Caco-2 (cell line): ENCODE measurements around the gene KMT2A. TPM values are rescaled to one million over a fixed set of nuclear protein-coding genes. Genes with fewer than 3 reads are reported as not detected.
A peak's percentile ranks its signal among the peaks of the same experiment; 100 is the strongest.

Source experiments
- BruUV-seq: library from RNA; stranded (reverse); fragments of 400-500 nt; replicated peaks from 2 replicates; lab custom pipeline; 2021; lab: Mats Ljungman, UMichigan
- CTCF ChIA-PET: fragments of 300-600 bp; sonication (Branson Sonifier 250); formaldehyde crosslinking; loops from one replicate; lab custom pipeline; 2022; ENCODE audit warnings: antibody characterized with exemption; lab: Charles Lee
- POLR2A ChIA-PET: fragments of 300-600 bp; sonication (Branson Sonifier 250); formaldehyde crosslinking; loops from one replicate; lab custom pipeline; 2022; ENCODE audit warnings: antibody characterized with exemption; lab: Charles Lee
- DNase-seq, 2 experiments: peaks; one replicate each; pipeline versions ENCODE4 v3.0.0 to v3.0.0-alpha.2; 2020 to 2022
- H3K27me3 ChIP-seq: replicated peaks from 2 replicates; pipeline ENCODE4 v1.6.0; 2011; ENCODE audit warnings: low read length; ENCODE audit not compliant: control insufficient read depth, insufficient read depth
- H3K36me3 ChIP-seq: 2 replicates; pipeline ENCODE4 v1.5.1; 2011; ENCODE audit warnings: low read length; ENCODE audit not compliant: control insufficient read depth, insufficient read depth
- H3K4me1 ChIP-seq: fragments of 250-450 bp; sonication (Bioruptor Pico); 2 replicates; pipeline ENCODE4 v1.5.1; 2020; ENCODE audit warnings: mild to moderate bottlenecking
- H3K4me3 ChIP-seq: 2 replicates; pipeline ENCODE4 v1.5.1; 2011; ENCODE audit warnings: low read depth, mild to moderate bottlenecking, control low read depth, low read length
- H3K9me3 ChIP-seq: fragments of 250-450 bp; sonication (Bioruptor Pico); 2 replicates; pipeline ENCODE4 v1.5.1; 2020; ENCODE audit warnings: mild to moderate bottlenecking, moderate library complexity
- H3K27ac Mint-ChIP-seq: one replicate; pipeline ENCODE4 v1.8.0; 2022; ENCODE audit warnings: mixed read lengths; ENCODE audit not compliant: unreplicated experiment
- H3K27me3 Mint-ChIP-seq: one replicate; pipeline ENCODE4 v1.8.0; 2022; ENCODE audit warnings: mixed read lengths; ENCODE audit not compliant: insufficient read depth, unreplicated experiment
- H3K36me3 Mint-ChIP-seq: one replicate; pipeline ENCODE4 v1.8.0; 2022; ENCODE audit warnings: mild to moderate bottlenecking, mixed read lengths; ENCODE audit not compliant: insufficient read depth, unreplicated experiment
- H3K4me1 Mint-ChIP-seq: one replicate; pipeline ENCODE4 v1.8.0; 2022; ENCODE audit warnings: low read depth, mixed read lengths; ENCODE audit not compliant: unreplicated experiment
- H3K4me3 Mint-ChIP-seq: one replicate; pipeline ENCODE4 v1.8.0; 2022; ENCODE audit warnings: mild to moderate bottlenecking, moderate library complexity, mixed read lengths; ENCODE audit not compliant: unreplicated experiment
- H3K9me3 Mint-ChIP-seq: one replicate; pipeline ENCODE4 v1.8.0; 2022; ENCODE audit warnings: mixed read lengths; ENCODE audit not compliant: unreplicated experiment
- intact Hi-C: fragments of 100-400 bp; cut with micrococcal nuclease; formaldehyde crosslinking; loops from one replicate; pipeline ENCODE4 v1.10.0; 2022; ENCODE audit not compliant: unreplicated experiment
- total RNA-seq: library from RNA; stranded (reverse); gene quantifications from 2 replicates; pipeline ENCODE4 v1.2.3, GENCODE V29; 2022
- TF ChIP-seq, protein P1 (sequence below), 2 experiments: fragments of 200-600 bp in 1 of 2; IDR thresholded peaks; 1 replicate in 1 of 2; 2 replicates in 1 of 2; pipeline versions ENCODE4 v1.5.1 to v1.8.0; 2011 to 2022; ENCODE audit warnings: antibody characterized with exemption in 1 of 2, control low read depth in 1 of 2, inconsistent platforms in 1 of 2, low read depth in 1 of 2, low read length in 1 of 2, mild to moderate bottlenecking in 1 of 2, moderate library complexity in 1 of 2; ENCODE audit not compliant: insufficient read depth in 1 of 2, severe bottlenecking in 1 of 2, unreplicated experiment in 1 of 2

KMT2A gene
- total RNA-seq, 1 experiment from 2014 or later: 93.9 TPM

DNA sequence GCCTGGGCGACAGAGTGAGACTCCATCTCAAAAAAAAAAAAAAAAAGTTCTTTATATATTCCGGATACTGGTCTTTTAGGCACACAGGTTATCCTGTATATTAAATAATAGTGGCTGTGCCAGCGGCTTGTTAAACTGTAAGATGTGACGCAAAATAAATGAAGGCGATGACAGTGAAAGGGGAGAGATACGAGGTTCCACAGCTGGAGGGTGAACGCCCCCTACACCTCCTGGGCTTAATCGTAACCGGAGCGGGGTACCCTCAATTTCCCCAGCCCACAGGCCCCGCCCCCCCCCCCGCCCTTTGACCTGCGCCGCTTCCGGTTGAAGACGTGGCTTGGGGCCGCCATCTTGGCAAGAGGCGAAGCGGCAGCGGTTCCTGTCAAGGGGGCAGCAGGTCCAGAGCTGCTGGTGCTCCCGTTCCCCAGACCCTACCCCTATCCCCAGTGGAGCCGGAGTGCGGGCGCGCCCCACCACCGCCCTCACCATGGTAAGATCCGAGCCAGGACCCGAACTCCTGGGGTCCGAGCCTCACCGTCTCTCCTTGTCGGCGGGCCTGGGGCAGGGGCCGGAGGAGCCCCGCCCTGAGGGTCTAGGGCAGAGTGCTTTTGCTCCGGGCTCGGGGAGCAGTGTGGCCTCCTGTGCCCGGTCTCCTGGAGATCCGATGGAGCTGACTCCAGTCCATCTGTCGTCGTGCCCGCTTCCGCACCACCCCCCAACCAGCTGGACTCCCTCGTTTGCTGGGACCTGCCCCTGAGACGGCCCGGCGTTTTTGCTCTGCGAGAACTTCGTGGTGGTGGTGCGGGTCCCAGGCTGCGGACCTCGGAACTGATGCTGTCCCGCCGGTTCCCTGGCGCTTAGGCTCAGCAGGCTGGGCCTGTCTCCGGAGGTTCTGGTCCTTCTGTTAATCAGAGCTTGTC is 136.0 kb downstream of the KMT2A start, which contains the start of gene ARCN1:
Gene ARCN1 (plus strand): TSS at position 349 of the 920 bp plus-strand sequence. CDS start 139 bp downstream, at position 488.
- H3K36me3 Mint-ChIP-seq: peaks cover 39% of the 10 kb centered on the region
- peak within 1 kb of the TSS; percentile 87 for H3K4me3 ChIP-seq
- no peaks in the 10 kb centered on the region for H3K9me3 ChIP-seq
- peaks cover 18% of the 10 kb centered on the region; the same call in 1 of the 2 replicates for H3K4me1 ChIP-seq
- peak within 1 kb of the TSS; percentile 80 for H3K4me3 Mint-ChIP-seq
- H3K4me1 Mint-ChIP-seq: peaks cover 12% of the 10 kb centered on the region
- ChIA-PET CTCF (interaction anchor here (0.6 to 2.5 kb wide), 8 partner anchors 49 to 416 kb away, joined by 3 to 9 read pairs (median 5); no protein-coding TSS in a partner anchor), POLR2A (interaction anchor here (0.5 to 1.1 kb wide), 7 partner anchors 9 to 692 kb away, joined by 3 to 5 read pairs (median 4); no protein-coding TSS in a partner anchor)
- H3K36me3 ChIP-seq: peaks cover under 1% of the 10 kb centered on the region; the same call in 1 of the 2 replicates
- H3K27me3 Mint-ChIP-seq: no peaks in the 10 kb centered on the region
- H3K9me3 Mint-ChIP-seq: no peaks in the 10 kb centered on the region
- peak within 1 kb of the TSS; percentile 72 for H3K27ac Mint-ChIP-seq
- intact Hi-C loops: no loop called here
- TF ChIP-seq, protein P1, sequence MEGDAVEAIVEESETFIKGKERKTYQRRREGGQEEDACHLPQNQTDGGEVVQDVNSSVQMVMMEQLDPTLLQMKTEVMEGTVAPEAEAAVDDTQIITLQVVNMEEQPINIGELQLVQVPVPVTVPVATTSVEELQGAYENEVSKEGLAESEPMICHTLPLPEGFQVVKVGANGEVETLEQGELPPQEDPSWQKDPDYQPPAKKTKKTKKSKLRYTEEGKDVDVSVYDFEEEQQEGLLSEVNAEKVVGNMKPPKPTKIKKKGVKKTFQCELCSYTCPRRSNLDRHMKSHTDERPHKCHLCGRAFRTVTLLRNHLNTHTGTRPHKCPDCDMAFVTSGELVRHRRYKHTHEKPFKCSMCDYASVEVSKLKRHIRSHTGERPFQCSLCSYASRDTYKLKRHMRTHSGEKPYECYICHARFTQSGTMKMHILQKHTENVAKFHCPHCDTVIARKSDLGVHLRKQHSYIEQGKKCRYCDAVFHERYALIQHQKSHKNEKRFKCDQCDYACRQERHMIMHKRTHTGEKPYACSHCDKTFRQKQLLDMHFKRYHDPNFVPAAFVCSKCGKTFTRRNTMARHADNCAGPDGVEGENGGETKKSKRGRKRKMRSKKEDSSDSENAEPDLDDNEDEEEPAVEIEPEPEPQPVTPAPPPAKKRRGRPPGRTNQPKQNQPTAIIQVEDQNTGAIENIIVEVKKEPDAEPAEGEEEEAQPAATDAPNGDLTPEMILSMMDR (IDR thresholded peaks at IDR 0.05; ENCODE audit: insufficient read depth in 1 of 2, low read depth in 1 of 2, low read length in 1 of 2, severe bottlenecking in 1 of 2, unreplicated experiment in 1 of 2): no peak
- TSS peak; percentile 30 for BruUV-seq
- no peaks in the 10 kb centered on the region for H3K27me3 ChIP-seq
- peak; percentile 89 for DNase-seq

DNA sequence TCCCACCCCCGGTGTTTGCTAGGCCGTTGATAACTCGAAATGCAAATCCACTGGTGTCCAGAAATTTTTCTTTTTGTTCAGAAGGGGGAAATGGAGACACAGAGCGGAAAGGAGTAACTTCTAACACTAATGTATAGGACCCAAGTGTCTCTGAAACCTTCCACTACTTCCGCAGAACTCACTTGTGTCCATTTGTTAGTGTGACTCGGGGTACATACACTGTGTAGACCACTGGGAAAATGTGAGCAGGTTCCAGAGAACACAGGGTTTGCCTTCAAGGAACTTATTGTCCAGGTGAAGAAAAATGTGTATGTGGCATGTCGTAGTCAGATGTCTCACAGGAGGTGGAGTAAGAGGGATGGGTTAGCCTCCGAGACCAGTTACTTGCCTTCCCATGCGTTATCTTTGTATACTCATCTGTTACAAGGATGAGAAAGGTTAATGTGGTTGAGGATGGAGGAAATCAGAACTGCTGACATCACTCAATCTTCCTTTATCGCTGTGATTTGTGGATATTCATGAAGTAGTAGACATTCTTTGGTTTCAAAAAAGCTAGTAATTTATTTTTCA is 136.8 kb downstream of the KMT2A start:
- peaks cover 12% of the 10 kb centered on the region for H3K4me1 Mint-ChIP-seq
- Histone ChIP-seq H3K4me3 (peak overlapping the region; percentile 87), H3K9me3 (no peaks in the 10 kb centered on the region), H3K36me3 (peaks cover 1% of the 10 kb centered on the region; the same call in 1 of the 2 replicates), H3K27me3 (no peaks in the 10 kb centered on the region), H3K4me1 (peaks cover 18% of the 10 kb centered on the region; the same call in 1 of the 2 replicates)
- no peaks in the 10 kb centered on the region for H3K9me3 Mint-ChIP-seq
- H3K36me3 Mint-ChIP-seq: peaks cover 44% of the 10 kb centered on the region
- TF ChIP-seq, protein P1 (IDR thresholded peaks at IDR 0.05; ENCODE audit: insufficient read depth in 1 of 2, low read depth in 1 of 2, low read length in 1 of 2, severe bottlenecking in 1 of 2, unreplicated experiment in 1 of 2): no peak
- intact Hi-C loops: no loop called here
- ChIA-PET POLR2A (interaction anchor here (0.5 to 1.1 kb wide), 4 partner anchors 36 to 691 kb away, joined by 3 to 4 read pairs (median 4); no protein-coding TSS in a partner anchor), CTCF (interaction anchor here (2.5 kb wide), 1 partner anchor 86 kb away, joined by 8 read pairs; no protein-coding TSS in a partner anchor)
- peak overlapping the region; percentile 80 for H3K4me3 Mint-ChIP-seq
- no peak for DNase-seq
- TSS peak; percentile 48 for BruUV-seq
- no peaks in the 10 kb centered on the region for H3K27me3 Mint-ChIP-seq
- H3K27ac Mint-ChIP-seq: peak overlapping the region; percentile 72

DNA sequence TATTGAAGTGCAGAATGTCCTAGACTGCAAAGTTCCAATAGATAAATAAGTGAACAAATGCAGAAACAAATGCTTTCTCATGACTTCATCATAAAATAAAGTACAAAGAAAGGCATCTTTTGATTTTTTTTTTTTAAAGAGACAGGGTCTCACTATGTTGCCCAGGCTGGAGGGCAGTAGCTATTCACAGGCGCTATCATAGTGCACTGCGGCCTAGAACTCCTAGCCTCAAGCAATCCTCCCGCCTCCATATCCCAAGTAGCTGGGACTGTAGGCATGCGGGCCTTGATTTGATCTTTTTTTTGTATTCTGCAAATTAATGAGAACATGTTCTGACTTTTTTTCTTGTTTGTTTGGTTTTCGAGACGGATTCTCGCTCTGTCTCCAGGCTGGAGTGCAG is 138.3 kb downstream of the KMT2A start:
- H3K9me3 Mint-ChIP-seq: no peaks in the 10 kb centered on the region
- Histone ChIP-seq H3K27me3 (no peaks in the 10 kb centered on the region), H3K36me3 (peaks cover 1% of the 10 kb centered on the region), H3K4me1 (peaks cover 18% of the 10 kb centered on the region; the same call in 1 of the 2 replicates), H3K9me3 (no peaks in the 10 kb centered on the region), H3K4me3 (no peak overlapping the region)
- H3K4me1 Mint-ChIP-seq: peaks cover 12% of the 10 kb centered on the region
- peak overlapping the region; percentile 54 for H3K4me3 Mint-ChIP-seq
- POLR2A ChIA-PET: no interaction called here
- peaks cover 58% of the 10 kb centered on the region for H3K36me3 Mint-ChIP-seq
- TF ChIP-seq, protein P1 (IDR thresholded peaks at IDR 0.05; ENCODE audit: insufficient read depth in 1 of 2, low read depth in 1 of 2, low read length in 1 of 2, severe bottlenecking in 1 of 2, unreplicated experiment in 1 of 2): no peak
- intact Hi-C loops: no loop called here
- H3K27me3 Mint-ChIP-seq: no peaks in the 10 kb centered on the region
- CTCF ChIA-PET: no interaction called here
- no peak for DNase-seq
- H3K27ac Mint-ChIP-seq: no peak overlapping the region
- no TSS peak for BruUV-seq
